Measurements from ENCODE around the gene GNL3. TPM values are rescaled to one million over a fixed set of nuclear protein-coding genes. Genes with fewer than 3 reads are reported as not detected.

The GNL3 gene
- total RNA-seq, 2 experiments from 2014 or later: 182 to 220 TPM

GRCh38 chr3:52743721-52744120 is 57.9 kb downstream of the GNL3 start:
- Histone ChIP-seq H3K4me3 (ENCODE audit: low read depth, low read length, poor library complexity, severe bottlenecking) (no peak overlapping the region), H3K27ac (ENCODE audit: low read depth, low read length, poor library complexity, severe bottlenecking) (no peak overlapping the region), H3K9me3 (ENCODE audit: low read length) (no peaks in the 10 kb centered on the region), H3K9me2 (ENCODE audit: insufficient read depth, low read length) (no peaks in the 10 kb centered on the region), H3K4me2 (ENCODE audit: low read length) (no peak overlapping the region), H3K79me2 (ENCODE audit: insufficient read depth, low read depth, low read length) (no peaks in the 10 kb centered on the region), H4K20me1 (ENCODE audit: insufficient read depth, low read length) (no peaks in the 10 kb centered on the region), H3K36me3 (ENCODE audit: insufficient read depth, low read length) (peaks cover 84% of the 10 kb centered on the region), H2AFZ (ENCODE audit: low read length) (no peak overlapping the region), H3K4me1 (ENCODE audit: insufficient read depth, low read length, poor library complexity, severe bottlenecking) (no peaks in the 10 kb centered on the region)
- CTCF ChIA-PET (ENCODE audit: unreplicated experiment): no interaction called here
- intact Hi-C loops (cut with micrococcal nuclease; ENCODE audit: unreplicated experiment): loop anchor here (2.0 to 5.0 kb wide), 2 partner anchors 77 to 329 kb away; no protein-coding TSS in a partner anchor
- DNase-seq (ENCODE audit: low spot score): no peak
- POLR2A ChIA-PET: interaction anchor here (0.6 to 1.1 kb wide), 2 partner anchors 15 to 27 kb away, joined by 3 to 6 read pairs; partner anchors contain the start of gene NEK4
- no TSS peak for BruUV-seq (replicated peaks)
- TF ChIP-seq EZH2phosphoT487 (IDR thresholded peaks at IDR 0.05; ENCODE audit: borderline replicate concordance, low read depth, low read length): no peak
- no peak for TF ChIP-seq CTCF (conservative IDR thresholded peaks at IDR 0.05; ENCODE audit: low read length)

Small RNA genes lying within 50 kb of the gene (small RNA-seq; reads per million reads assigned to genes)
- not detected for gene AC006254.2
- 6,306 reads per million, percentile 100 among the genes with 10 or more reads in this experiment for gene RF00569
- not detected for gene RF01183
- gene SNORD19: 0.78 reads per million, percentile 34 among the genes with 10 or more reads in this experiment
- gene SNORD19B: not detected
- 1,163 reads per million, percentile 100 among the genes with 10 or more reads in this experiment for gene SNORD69

Other genes starting within 250 kb of the GNL3 start
- not detected in 2 replicates for gene SEMA3G, start 240.9 kb upstream of the GNL3 start, total RNA-seq (2014; rRNA removed; shearing (Covaris generic))
- gene SEMA3G, start 240.9 kb upstream of the GNL3 start, total RNA-seq (2022): 0.15 TPM in 1 of 2 replicates, not detected in the other
- gene TNNC1, start 232.0 kb upstream of the GNL3 start, total RNA-seq (2014; rRNA removed; shearing (Covaris generic)): 0.57 and 0.90 TPM in 2 replicates
- 3.2 and 5.0 TPM in 2 replicates for gene TNNC1, start 232.0 kb upstream of the GNL3 start, total RNA-seq (2022)
- 53.8 and 60.5 TPM in 2 replicates for gene NISCH, start 230.4 kb upstream of the GNL3 start, total RNA-seq (2014; rRNA removed; shearing (Covaris generic))
- gene NISCH, start 230.4 kb upstream of the GNL3 start, total RNA-seq (2022): 73.3 and 78.5 TPM in 2 replicates
- not detected in 2 replicates for gene STAB1, start 190.7 kb upstream of the GNL3 start, total RNA-seq (2014; rRNA removed; shearing (Covaris generic))
- not detected in 2 replicates for gene STAB1, start 190.7 kb upstream of the GNL3 start, total RNA-seq (2022)
- 132 and 144 TPM in 2 replicates for gene NT5DC2, start 152.2 kb upstream of the GNL3 start, total RNA-seq (2014; rRNA removed; shearing (Covaris generic))
- 110 and 118 TPM in 2 replicates for gene NT5DC2, start 152.2 kb upstream of the GNL3 start, total RNA-seq (2022)
- 12.0 and 18.4 TPM in 2 replicates for gene UQCC5, start 149.4 kb upstream of the GNL3 start, total RNA-seq (2014; rRNA removed; shearing (Covaris generic))
- 22.4 and 25.6 TPM in 2 replicates for gene UQCC5, start 149.4 kb upstream of the GNL3 start, total RNA-seq (2022)
- gene PBRM1, start 119 bp upstream of the GNL3 start, total RNA-seq (2014; rRNA removed; shearing (Covaris generic)): 67.2 and 75.7 TPM in 2 replicates
- gene PBRM1, start 119 bp upstream of the GNL3 start, total RNA-seq (2022): 90.8 and 91.1 TPM in 2 replicates
- gene GLT8D1, start 19.8 kb downstream of the GNL3 start, total RNA-seq (2014; rRNA removed; shearing (Covaris generic)): 35.6 and 39.6 TPM in 2 replicates
- 34.0 and 37.7 TPM in 2 replicates for gene GLT8D1, start 19.8 kb downstream of the GNL3 start, total RNA-seq (2022)
- gene SPCS1, start 20.1 kb downstream of the GNL3 start, total RNA-seq (2014; rRNA removed; shearing (Covaris generic)): 46.6 and 58.1 TPM in 2 replicates
- gene SPCS1, start 20.1 kb downstream of the GNL3 start, total RNA-seq (2022): 73.8 and 81.6 TPM in 2 replicates
- gene NEK4, start 84.9 kb downstream of the GNL3 start, total RNA-seq (2014; rRNA removed; shearing (Covaris generic)): 27.6 and 38.6 TPM in 2 replicates
- 27.5 and 29.6 TPM in 2 replicates for gene NEK4, start 84.9 kb downstream of the GNL3 start, total RNA-seq (2022)
- gene ITIH1, start 91.6 kb downstream of the GNL3 start, total RNA-seq (2014; rRNA removed; shearing (Covaris generic)): not detected in 2 replicates
- not detected in 2 replicates for gene ITIH1, start 91.6 kb downstream of the GNL3 start, total RNA-seq (2022)
- gene ITIH3, start 108.8 kb downstream of the GNL3 start, total RNA-seq (2014; rRNA removed; shearing (Covaris generic)): not detected in 2 replicates
- gene ITIH3, start 108.8 kb downstream of the GNL3 start, total RNA-seq (2022): not detected in 2 replicates
- gene ITIH4, start 144.6 kb downstream of the GNL3 start, total RNA-seq (2014; rRNA removed; shearing (Covaris generic)): 2.1 and 13.3 TPM in 2 replicates
- 2.2 and 4.6 TPM in 2 replicates for gene ITIH4, start 144.6 kb downstream of the GNL3 start, total RNA-seq (2022)
- 0.28 and 2.7 TPM in 2 replicates for gene MUSTN1, start 149.0 kb downstream of the GNL3 start, total RNA-seq (2014; rRNA removed; shearing (Covaris generic))
- gene MUSTN1, start 149.0 kb downstream of the GNL3 start, total RNA-seq (2022): 1.7 and 2.8 TPM in 2 replicates
- gene STIMATE, start 211.5 kb downstream of the GNL3 start, total RNA-seq (2014; rRNA removed; shearing (Covaris generic)): 8.1 and 18.1 TPM in 2 replicates
- gene STIMATE, start 211.5 kb downstream of the GNL3 start, total RNA-seq (2022): 19.0 and 24.6 TPM in 2 replicates

Data from OCI-LY7 (cell line).